ENCODE data around the gene ZDHHC17.
A peak's percentile ranks its signal among the peaks of the same experiment; 100 is the strongest.

ZDHHC17 gene, protein sequence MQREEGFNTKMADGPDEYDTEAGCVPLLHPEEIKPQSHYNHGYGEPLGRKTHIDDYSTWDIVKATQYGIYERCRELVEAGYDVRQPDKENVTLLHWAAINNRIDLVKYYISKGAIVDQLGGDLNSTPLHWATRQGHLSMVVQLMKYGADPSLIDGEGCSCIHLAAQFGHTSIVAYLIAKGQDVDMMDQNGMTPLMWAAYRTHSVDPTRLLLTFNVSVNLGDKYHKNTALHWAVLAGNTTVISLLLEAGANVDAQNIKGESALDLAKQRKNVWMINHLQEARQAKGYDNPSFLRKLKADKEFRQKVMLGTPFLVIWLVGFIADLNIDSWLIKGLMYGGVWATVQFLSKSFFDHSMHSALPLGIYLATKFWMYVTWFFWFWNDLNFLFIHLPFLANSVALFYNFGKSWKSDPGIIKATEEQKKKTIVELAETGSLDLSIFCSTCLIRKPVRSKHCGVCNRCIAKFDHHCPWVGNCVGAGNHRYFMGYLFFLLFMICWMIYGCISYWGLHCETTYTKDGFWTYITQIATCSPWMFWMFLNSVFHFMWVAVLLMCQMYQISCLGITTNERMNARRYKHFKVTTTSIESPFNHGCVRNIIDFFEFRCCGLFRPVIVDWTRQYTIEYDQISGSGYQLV

DNA sequence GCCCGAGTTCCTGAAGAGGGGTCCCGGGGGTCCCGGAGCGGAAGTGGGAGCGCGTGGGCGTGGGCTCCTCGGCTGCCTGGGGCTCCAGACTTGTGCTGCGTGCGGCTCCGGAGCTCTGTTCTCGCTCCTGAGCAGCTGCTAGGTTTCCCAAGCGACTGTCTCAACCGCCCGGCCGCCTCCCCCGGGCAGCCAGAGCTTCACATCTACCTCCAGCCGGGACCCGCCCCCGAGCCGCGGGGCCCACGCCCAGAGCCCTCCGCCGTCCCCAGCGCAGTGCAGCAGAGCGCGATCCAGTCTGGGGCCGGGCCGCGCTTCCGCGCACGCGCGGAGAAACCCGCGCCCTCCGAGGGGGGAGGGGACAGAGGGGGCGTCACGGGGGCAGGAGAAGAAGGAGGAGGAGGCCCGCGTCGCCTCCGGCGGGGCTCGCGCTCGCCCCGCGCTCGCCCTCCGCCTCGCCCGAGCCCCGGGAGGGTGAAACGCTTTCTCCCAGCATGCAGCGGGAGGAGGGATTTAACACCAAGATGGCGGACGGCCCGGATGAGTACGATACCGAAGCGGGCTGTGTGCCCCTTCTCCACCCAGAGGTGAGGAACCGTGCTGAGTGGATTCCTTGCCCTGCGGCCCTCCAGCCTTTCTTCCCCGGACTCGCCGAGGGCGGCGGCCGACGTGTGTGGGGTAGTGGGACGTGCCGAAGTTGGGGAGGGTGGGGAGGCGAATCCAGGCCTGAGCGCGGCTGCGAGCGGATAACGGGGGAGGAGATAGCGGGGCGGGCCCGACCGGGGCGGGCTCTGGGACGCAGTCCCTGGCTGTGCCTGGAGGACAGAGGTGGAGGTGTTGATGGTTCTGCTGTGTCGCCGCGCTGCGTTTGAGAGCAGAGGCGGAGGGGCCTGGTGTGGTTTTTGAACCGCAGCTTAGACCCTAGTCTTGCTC, at the start of gene ZDHHC17:
Gene ZDHHC17, plus strand, starts transcription at position 370 of the 930 bp plus-strand sequence. Its CDS starts 122 bp downstream, at position 492.
- TF ChIP-seq, protein P1, sequence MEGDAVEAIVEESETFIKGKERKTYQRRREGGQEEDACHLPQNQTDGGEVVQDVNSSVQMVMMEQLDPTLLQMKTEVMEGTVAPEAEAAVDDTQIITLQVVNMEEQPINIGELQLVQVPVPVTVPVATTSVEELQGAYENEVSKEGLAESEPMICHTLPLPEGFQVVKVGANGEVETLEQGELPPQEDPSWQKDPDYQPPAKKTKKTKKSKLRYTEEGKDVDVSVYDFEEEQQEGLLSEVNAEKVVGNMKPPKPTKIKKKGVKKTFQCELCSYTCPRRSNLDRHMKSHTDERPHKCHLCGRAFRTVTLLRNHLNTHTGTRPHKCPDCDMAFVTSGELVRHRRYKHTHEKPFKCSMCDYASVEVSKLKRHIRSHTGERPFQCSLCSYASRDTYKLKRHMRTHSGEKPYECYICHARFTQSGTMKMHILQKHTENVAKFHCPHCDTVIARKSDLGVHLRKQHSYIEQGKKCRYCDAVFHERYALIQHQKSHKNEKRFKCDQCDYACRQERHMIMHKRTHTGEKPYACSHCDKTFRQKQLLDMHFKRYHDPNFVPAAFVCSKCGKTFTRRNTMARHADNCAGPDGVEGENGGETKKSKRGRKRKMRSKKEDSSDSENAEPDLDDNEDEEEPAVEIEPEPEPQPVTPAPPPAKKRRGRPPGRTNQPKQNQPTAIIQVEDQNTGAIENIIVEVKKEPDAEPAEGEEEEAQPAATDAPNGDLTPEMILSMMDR (IDR thresholded peaks at IDR 0.05; ENCODE audit: unreplicated experiment in 3 of 3): no peak
- Mint-ChIP-seq H3K27me3 (ENCODE audit: low read depth) (no peaks in the 10 kb centered on the region), H3K27ac (peak within 1 kb of the TSS; percentile 98 to 100 (median 100)), H3K4me1 (peaks cover 31% of the 10 kb centered on the region), H3K9me3 (peaks cover 3% of the 10 kb centered on the region), H3K36me3 (ENCODE audit: low read depth) (no peaks in the 10 kb centered on the region), H3K4me3 (peak within 1 kb of the TSS; percentile 98 to 99 (median 99))

DNA sequence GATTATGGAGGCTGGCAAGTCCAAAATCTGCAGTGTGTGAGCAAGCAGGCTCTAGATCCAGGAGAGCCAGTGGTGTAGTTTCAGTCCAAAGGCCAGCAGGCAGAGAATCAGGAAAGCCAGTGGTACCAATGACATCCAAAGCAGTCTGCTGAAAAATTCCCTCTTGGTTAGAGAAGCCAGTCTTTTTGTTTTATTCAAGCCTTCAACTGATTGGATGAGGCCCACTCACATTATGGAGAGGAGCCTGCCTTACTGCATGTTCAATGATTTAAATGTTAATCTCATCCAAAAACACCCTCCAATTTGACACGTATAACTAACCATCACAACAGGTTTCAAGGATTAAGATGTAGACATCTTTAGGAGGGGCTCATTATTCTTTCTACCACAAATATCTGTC, 49.5 kb upstream of the ZDHHC17 start:
- Mint-ChIP-seq H3K4me3 (no peak overlapping the region), H3K27me3 (ENCODE audit: low read depth) (no peaks in the 10 kb centered on the region), H3K4me1 (no peaks in the 10 kb centered on the region), H3K36me3 (ENCODE audit: low read depth) (no peaks in the 10 kb centered on the region), H3K9me3 (no peaks in the 10 kb centered on the region), H3K27ac (no peak overlapping the region)
- TF ChIP-seq, protein P1 (IDR thresholded peaks at IDR 0.05; ENCODE audit: unreplicated experiment in 3 of 3): no peak

DNA sequence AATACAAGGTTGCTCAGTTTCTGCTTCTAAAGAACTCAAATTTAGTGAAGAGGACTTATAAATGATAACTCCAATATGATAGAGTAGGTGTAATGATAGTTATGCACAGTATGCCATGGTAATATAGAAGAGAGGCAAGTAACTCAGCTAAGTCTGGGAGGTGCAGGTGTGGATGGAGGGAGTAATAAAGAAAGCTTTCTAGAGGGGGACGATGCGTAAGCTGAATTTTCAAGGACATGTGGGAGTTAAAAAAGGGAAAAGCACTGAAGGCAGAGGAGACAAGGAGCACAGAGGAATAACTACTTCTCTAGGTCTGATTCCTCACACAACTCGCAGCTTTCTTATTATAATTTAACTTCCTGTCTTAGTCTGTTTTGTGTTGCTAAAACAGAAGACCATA, 49.1 kb upstream of the ZDHHC17 start:
- Mint-ChIP-seq H3K9me3 (no peaks in the 10 kb centered on the region), H3K27ac (no peak overlapping the region), H3K4me3 (no peak overlapping the region), H3K27me3 (ENCODE audit: low read depth) (no peaks in the 10 kb centered on the region), H3K4me1 (no peaks in the 10 kb centered on the region), H3K36me3 (ENCODE audit: low read depth) (no peaks in the 10 kb centered on the region)
- TF ChIP-seq, protein P1 (IDR thresholded peaks at IDR 0.05; ENCODE audit: unreplicated experiment in 3 of 3): no peak

DNA sequence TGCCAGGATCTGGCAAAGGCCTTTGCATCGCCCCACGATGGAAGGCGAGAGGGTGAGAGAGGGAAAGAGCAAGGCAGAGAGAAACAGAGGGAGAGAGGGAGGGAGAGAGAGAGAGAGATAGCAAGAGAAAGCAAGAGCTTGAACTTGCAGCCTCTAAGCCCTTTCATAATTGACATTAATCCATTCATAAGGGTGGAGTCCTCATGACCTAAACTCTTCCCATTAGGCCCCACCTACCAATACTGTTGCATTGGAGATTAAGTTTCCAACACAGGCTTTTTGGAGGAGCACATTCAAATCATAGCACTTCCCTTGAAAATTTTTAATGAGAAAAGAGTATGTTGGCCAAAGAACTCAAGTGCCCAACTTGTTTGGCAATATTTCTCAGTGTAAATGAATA, 48.6 kb upstream of the ZDHHC17 start:
- no peaks in the 10 kb centered on the region for H3K9me3 Mint-ChIP-seq
- H3K36me3 Mint-ChIP-seq (ENCODE audit: low read depth): no peaks in the 10 kb centered on the region
- TF ChIP-seq, protein P1 (IDR thresholded peaks at IDR 0.05; ENCODE audit: unreplicated experiment in 3 of 3): no peak
- no peaks in the 10 kb centered on the region for H3K27me3 Mint-ChIP-seq (ENCODE audit: low read depth)
- no peaks in the 10 kb centered on the region for H3K4me1 Mint-ChIP-seq
- H3K27ac Mint-ChIP-seq: no peak overlapping the region
- H3K4me3 Mint-ChIP-seq: no peak overlapping the region

DNA sequence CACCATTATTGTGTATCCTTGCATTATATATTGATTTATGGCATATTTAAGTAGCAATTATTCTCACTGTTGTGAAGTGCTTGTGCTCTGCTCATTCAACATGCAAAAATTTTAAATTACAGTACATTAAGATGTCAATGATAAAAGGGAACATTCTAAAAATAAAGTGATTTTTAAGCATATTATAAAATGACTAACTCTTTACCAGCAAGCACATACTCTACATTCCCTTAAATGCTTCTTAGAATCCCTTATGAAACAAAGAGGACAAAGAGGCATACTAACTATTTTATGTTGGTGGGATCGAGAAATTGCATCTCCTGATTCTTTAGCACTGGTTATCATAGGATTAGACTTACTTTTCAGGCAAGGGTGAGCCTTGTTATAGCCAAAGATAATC, 46.6 kb upstream of the ZDHHC17 start:
- Mint-ChIP-seq H3K9me3 (no peaks in the 10 kb centered on the region), H3K4me3 (no peak overlapping the region), H3K36me3 (ENCODE audit: low read depth) (no peaks in the 10 kb centered on the region), H3K27me3 (ENCODE audit: low read depth) (no peaks in the 10 kb centered on the region), H3K27ac (no peak overlapping the region), H3K4me1 (no peaks in the 10 kb centered on the region)
- TF ChIP-seq, protein P1 (IDR thresholded peaks at IDR 0.05; ENCODE audit: unreplicated experiment in 3 of 3): no peak
